HG03442 (cell line): ENCODE results near the gene THAP4.

ENCODE experiments used
- ATAC-seq: cut with Tn5 transposase; IDR thresholded peaks from one replicate; pipeline ENCODE4 v1.9.1; 2021; ENCODE audit warnings: mild to moderate bottlenecking, moderate library complexity; ENCODE audit not compliant: unreplicated experiment

Gene THAP4

DNA sequence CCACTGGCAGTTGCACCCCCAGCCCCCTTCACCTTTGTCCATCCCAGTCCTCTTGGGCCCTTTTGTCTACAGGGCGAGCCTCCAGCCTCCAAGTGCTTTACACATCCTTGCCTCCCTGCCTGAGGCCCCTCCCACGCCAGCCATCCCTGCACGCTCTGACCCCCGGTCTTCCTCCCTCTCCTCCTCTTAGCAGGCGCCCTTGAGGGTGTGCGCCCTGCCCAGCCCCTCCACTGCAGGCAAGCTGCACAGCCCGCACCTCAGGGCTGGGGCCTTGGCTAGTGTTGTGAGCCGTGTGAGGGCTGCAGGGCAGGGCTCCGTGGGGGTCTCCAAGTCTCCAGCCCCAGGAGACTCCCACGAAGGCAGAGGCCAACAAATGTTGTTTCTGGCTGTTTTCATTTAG, 71.5 kb downstream of the THAP4 start:
- no peak for ATAC-seq

DNA sequence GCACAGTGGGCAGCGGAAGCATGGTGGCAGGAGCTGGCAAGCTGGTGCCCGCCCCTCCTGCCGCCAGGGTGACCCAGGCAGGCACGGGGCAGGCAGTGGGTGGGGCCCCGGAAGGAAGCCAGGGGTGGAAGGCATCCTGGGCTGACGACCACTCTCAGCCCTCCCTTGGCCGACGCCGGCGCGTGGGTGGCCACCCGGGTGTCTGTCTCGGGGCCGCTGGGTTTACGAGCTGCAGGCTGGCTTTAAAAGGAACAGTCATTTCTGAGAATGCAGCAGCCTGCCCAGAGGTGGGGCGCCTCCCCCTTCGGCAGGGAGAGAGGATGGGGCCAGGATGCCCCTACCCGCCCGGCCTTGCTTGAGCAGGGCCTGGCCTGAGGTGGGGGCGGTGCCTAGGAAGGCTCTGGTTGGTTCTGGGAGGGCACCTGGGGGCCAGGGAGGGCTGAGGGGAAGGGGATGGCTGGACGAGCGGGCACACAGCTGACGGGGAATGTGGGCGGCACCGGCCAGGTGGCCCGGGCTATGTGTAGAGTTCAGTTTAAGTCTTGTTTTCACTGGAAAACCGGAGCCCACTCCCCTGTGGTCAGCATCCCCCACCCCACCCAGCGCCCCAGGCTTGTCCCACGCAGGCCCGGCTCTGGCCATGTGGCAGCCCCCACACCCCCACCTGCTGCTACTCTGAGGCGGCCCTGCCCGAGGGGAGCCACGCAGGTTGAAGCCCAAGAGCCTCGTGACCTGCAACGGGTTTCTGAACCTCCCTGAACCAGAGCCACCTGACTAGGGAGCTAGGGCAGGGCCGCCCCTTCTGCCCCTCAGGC, 72.2 kb downstream of the THAP4 start:
- ATAC-seq: no peak

DNA sequence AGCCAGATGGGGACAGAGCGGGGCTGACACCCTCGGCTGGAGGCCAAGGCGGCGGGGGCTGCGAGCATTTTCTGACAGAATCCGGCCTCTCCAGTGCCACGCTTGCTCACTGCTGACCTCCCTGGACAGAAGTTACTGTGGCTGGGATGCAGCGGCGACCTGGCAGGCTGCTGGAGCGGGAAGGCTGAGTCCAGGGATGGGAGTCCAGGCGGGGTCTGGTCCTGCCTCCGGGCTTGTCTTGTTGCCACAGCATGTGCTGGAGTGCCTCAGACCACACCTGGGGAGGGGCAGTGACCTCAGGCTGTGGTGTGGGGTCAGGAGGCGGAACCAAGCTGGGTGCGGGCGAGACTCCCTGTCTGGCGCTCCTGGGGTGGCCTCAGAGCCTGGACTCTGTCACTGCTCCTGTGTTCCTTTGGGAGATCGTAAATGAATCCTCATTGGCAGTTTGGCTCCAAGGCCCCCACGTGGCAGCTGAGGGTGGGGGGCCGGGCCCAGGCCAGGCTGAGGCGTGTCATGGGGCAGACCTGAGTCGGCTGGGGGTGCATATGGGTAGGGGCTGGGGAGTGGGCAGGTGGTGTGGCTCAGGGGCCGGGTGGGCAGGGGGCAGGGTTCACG, 72.9 kb downstream of the THAP4 start:
- no peak for ATAC-seq

DNA sequence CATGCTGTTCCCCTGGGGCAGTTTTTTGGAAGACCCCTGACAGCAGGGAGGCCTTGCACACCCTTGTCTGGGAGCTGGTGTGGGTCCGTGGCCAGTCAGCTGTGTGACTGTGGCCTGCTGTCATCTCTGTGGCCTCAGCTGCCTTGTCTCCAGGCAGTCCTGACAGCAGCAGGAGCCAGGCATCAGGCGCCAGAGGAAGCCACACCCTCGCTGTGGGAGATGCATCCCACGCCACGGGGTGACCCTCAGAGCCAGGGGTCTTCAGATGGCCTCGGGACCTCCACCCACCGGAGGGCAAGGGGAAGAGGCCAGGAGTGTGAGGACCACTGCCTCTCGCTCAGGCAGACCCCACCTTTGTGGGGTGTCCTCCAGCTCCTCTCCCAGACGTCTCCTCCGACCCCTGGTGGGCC, 73.4 kb downstream of the THAP4 start:
- ATAC-seq: no peak

DNA sequence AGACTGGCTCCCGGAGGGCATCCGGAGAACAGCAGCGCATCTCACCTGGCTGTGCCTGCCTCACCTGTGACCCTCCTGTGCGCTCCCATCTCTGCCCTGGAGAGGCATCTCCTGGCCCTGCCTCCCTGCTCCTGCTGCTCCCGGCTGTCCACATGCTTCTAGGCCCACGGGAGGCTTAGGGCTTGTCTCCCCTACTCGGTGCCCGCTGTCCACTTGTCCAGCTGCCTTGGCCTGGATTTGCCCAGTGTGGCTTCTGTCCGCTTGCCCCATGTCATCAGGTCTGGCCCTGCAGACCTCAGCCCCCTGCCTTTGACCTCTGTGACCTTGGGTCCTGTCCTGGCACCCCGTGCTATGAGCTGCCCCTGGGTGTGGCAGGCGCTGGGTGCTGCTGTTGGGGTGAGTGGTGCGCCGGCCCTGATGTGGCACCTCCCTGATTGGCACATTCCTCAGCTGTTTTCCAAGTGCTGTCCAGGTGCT, 73.9 kb downstream of the THAP4 start:
- ATAC-seq: no peak

DNA sequence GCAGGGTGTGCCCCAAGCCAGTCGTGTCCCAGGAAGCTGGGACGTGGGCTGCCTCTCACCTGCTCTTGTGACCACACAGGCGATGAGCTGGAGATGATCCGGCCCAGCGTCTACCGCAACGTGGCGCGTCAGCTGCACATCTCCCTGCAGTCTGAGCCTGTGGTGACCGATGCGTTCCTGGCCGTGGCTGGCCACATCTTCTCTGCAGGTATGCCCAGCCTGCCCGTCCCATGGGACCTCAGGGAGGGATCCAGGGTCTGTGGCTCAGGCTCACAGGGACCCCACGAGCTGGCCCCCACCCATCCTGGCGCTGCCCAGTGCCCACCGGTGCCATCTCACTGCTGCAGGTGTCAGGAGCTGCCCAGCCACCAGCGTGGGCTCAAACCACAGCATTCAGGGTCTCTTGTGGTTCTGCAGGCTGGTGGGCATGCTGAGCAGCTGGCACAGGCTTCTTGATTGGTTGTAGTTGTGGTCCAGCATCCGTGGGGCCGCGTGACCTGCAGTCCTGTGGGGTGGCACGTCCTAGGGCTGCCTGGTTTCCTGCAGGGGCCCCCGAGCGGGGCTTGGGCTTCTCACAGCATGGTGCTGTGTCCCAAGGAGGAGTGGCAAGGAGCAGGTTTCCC, 74.6 kb downstream of the THAP4 start:
- ATAC-seq: no peak

DNA sequence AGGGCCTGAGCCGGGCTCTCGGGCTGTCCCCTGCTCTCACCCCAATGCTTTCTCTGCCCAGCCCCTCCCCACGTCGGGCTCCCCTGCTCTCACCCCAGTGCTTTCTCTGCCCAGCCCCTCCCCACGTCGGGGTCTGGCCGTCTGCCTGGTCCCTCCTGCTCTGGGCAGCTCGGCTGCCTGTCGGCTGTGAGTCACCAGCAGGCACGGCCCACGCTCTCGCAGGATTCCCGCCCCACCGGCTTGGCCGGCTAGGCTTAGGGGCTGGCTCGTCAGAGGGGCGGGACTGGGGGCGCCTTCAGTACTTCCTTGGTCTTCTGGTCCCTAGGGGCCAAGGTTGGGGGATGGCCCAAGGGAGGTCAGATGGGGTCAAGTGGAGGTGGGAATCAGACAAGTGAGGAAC, 75.1 kb downstream of the THAP4 start:
- no peak for ATAC-seq

DNA sequence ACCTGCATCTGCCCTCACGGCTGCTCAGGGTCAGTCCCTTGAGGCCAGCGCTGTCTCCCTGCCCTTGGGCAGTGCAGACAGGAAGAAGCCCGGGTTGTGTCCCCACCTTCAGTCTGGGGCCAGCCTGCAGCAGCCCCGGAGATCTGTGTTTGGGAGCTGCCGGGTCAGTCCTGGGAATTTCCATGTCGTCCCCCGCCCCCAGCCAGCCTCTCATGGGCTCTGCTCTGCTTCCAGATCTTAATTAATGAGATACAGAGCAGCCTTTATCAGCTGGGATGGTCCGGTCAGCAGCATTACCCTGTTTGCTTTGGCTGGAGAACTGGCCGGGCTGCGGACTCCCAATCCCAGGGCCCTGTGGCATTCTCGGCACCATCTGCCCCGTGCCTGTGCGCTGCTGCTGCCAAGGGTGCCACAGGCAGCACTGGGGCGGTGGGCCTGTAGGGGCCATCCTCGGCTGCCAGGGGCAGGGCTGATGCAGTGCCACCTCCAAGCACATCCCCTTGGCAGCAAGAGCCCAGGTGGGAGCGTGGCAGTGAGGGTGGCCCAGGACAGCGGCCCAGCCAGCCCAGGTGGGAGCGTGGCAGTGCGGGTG, 76.0 kb downstream of the THAP4 start:
- ATAC-seq: no peak

DNA sequence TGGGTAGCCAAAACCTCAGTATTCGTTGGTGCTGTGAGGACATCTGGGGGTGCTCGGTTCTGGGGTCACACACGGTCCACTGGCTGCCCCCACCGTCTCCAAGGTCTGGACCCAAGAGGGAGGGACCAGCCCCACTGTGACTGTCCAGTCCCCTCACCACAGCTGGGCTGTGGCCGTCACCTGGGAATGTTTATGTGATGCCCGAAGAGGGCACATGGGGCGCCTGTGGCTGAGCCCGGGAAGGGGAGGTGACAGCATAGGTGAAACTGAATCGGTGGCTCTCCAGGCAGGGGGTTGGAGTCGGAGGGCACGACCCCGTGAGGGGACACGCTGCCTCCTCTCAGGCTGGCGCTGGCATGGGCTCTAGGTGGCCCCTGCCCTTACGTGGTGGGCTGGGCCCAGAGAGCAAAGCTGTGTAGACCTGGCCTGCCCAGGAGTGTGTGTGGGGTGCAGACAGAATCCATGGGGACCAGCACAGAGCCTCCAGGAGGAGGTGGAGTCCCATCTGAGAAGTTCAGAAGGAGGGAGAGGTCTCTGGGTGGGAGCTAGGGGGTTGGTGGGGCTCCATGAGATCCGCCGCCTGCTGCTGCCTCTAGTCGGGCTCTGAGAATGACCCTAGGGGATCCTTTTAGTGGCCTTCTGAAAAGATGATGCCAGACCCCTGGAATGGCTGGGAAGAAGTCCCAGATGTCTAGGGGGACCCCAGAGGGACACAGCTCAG, 76.6 kb downstream of the THAP4 start:
- ATAC-seq: no peak

DNA sequence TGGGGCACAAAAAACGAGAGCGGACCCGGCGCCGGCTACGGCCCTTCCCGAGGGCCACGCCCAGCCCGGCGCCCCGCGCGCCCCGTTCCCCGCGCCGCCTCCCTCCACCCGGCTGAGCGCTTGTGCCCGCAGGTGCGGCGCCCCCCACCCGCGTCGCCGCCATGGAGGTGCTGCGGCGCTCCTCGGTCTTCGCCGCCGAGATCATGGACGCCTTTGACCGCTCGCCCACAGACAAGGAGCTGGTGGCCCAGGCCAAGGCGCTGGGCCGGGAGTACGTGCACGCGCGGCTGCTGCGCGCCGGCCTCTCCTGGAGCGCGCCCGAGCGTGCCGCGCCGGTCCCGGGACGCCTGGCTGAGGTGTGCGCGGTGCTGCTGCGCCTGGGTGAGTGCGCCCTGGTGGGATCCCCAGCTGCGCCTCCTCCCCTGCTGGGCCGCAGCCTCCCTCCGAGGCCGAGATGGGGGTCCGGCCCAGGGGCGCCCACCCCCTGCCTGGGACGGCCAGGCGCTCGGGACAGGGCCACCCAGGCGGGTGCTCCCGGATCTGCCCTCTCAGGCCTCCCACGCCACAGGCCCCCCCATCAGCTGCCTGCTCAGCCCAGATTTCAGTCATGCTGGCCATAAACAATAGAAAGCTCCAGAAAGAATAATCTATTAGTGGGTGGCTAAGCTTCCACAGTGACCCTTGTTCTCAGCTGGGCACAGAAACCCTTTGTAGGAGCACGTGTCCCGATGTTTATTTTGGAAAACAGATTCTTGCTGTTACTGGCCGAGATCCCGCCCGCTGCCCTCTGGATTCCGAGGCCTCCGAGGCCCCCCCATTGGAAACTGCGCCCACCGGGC, 77.4 kb downstream of the THAP4 start:
- no peak for ATAC-seq

DNA sequence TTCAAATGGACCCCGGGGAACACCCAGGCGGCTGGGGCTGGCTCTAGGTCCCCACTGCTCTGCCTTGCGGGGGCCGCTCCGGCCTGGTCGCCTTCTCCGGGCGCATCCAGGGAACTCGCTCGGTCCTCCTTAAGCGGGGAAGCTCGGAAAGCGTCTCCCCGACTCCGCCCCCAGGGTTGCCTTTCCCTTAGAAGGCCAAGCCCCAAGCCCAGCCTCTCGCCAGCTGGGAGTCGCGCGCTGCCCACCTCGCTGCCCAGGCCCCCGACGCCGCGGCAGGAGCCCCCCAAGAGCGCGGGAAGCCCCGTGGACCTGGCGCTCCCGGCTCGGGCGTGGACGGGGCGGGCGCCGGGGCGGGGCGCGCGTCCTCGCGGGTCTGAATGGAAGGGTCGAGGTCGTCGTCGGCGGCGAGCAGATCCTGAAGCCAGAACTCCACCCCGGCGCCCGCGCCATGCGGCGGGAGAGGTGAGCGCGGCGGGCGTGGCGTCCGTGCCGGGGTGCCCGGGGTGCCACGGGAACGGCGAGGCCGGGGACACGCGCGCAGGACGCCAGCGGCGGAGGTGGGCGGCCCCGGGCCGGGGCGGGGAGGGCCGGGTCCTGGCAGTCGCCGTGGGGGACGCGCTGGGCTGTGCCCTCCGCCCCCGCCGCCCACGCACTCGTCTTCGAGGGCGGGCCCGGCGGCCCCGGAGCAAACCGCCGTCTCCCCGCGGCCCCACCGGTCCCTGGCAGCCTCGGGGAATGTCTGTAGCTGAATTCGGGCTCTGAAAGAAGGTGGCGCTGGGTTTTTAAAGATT, 78.2 kb downstream of the THAP4 start, which contains the start of gene BOK:
BOK (plus strand) TSS at position 214 of the 791 bp plus-strand sequence. CDS start 739 bp downstream, outside the sequence.
- ATAC-seq: no peak

DNA sequence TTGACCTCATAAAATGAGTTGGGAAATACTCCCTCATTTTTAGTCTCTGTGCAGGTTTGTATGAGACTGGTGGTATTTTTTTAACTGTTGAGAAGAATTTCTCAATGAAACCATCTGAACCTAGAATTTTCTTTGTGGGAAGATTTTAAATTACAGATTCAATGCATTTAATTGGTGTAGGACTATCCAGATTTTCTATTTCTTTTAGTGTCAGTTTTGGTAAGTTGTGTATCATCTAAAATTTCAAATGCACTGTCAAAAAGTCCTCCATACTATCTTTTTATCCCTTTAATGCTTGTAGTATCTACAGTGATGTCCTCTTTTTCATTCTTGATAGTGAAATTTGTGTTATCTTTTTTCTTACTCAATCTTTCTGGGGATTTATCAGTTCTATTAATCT, 80.2 kb downstream of the THAP4 start:
- no peak for ATAC-seq

DNA sequence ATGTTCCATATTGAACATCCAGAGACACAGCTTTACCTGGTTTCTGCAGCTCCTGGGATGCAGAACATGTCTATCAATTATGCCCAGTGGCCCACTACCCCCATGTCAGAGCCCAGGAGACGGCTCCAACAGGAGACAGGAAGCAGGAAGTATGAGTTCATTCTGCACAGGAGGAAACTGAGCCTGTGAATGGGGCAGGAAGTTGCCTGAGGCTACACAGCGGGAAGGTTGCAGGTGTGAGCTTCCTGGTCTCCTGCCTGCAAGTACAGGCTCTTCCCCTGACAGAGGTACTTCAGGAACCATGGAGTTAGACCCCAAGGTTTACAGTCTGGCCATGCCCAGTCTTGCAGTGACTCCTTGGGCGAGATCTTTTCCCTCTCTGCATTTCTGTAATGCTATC, 81.2 kb downstream of the THAP4 start:
- ATAC-seq: no peak

DNA sequence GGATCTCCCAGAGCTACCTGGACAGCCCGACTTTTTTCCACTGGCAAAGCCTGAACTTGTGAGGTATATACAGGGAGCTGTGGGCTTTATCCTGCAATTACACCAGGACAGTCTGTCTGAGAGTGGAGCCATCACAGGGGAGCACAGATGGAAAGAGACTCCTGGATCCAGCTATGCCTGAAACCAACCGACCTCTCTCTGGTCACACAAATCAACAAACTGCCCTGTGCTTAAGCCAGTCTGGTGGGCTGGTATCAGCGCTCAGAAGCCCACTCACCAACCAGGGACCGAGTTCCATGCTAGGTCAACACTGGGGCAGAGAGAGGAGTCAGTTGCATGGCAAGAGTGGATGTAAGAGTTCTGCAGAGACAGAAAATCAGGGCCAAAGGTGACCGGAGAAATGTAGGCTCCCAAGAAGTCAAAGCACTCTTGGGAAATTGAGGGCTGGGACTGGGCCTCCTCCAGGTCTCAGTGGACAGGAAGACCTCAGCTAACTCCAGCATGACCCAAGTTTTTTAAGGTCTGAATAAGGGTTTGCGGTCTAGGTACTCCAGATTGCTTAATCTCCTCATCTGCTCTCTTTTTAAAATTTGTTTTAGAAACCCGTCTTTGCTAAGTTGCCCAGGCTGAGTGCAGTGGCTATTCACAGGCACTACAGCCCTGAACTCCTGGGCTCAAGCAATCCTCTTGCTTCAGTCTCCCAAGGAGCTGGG, 82.2 kb downstream of the THAP4 start:
- no peak for ATAC-seq

DNA sequence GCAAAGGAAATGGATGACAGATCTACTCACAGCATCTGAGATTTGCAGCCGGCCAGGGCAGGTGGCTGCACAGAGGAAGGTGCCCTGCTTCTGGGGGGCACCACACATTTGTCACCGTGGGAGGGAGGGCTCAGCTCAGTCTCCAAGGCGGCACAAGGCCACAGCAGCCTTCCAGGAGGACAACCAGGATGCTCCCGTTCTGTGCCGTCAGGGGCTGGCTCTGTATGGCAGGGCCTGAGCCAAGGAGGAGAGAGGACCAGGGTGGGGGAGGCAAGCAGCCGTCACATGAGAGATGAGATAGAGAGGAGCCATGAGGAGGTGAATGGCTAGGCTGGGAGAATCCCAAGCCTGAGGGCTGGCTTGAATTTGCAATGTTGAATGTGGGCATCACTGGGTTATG, 83.0 kb downstream of the THAP4 start:
- ATAC-seq: no peak

DNA sequence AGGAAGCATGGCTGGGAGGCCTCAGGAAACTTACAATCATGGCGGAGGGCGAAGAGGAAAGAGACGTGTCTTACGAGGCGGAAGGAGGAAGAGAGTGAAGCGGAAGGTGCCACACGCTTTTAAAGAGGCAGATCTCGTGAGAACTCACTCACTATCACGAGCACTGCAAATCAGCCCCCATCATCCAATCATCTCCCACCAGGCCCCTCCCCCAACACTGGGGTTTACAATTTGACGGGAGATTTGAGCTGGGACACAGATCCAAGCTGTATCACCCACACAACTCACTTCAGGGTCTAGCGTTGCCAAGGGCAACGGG, 83.5 kb downstream of the THAP4 start:
- ATAC-seq: no peak

DNA sequence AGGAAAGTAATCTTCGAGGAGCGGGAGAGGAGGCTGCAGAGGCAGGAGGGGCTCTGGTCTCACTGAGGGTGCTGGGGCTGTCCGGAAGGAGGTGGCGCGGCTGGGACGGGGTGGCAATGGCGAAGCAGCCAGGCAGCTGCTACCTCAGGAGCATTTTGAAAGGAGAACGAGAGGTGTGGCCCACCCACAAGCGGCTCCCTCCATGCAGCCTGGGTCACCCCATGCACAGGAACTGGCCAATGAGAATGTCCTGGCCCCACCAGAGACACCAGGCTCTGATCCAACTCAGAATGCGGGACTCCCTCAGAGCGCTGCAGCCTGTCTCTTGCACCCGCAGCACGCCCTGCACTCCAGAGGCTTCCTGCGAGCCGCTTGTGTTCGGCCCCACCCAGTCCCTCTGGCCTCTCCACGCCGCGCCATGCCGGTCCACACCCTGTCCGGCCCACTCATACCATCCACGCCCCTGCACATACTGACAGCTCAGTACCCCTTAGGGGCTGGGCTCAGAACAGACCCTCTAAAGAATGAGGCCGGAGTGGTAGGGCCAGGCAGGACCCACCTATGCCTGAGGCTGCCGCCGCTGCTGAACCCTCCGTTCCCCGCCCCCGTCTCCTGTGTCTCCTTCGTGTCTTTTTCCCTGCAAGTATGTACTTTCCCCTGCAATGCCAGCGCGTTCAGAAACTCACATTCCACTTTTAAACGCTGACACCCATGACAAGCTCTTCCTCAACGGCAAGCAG, 84.8 kb downstream of the THAP4 start:
- ATAC-seq: no peak

DNA sequence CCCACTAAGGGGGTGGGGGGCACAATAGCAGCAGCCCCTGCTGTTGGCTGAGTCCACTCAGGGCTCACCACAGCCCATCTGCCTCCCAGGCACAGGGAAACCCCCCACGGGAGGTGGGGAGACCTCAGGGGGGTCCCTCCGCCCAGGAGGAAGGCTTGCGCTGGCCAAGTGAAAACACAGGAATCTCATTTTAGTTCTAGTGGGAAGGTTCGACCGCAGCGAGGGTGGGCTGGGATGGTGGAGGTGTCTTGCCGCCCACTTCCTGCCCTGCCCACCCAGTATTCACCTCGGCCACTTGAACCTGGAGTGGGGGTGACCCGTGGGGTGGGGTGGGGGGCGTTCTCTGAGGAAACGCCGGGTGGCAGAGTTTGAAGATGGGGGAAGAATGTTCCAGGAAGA, 85.4 kb downstream of the THAP4 start:
- ATAC-seq: no peak
